ENCODE measurements around the gene SPEN. TPM values are rescaled to one million over a fixed set of nuclear protein-coding genes. Genes with fewer than 3 reads are reported as not detected.
A peak's percentile ranks its signal among the peaks of the same experiment; 100 is the strongest.
"Not testable (repeated sequence)": the region's sequence is repeated elsewhere in the genome, so short reads cannot be mapped to it uniquely, and the experiment has no call there.

SPEN gene
- polyA plus RNA-seq, 1 experiment = 4.6 TPM

- POLR2A ChIA-PET = no interaction called here
- DNase-seq (ENCODE audit: low read depth) = no peak
- CTCF ChIA-PET = interaction anchor here (1.3 kb wide), 1 partner anchor 103 kb away, joined by 4 read pairs; no protein-coding TSS in a partner anchor
- H3K27me3 ChIP-seq (ENCODE audit: control insufficient read depth, insufficient read depth, low read length) = no peaks in the 10 kb centered on the region
- TF ChIP-seq, protein P1, sequence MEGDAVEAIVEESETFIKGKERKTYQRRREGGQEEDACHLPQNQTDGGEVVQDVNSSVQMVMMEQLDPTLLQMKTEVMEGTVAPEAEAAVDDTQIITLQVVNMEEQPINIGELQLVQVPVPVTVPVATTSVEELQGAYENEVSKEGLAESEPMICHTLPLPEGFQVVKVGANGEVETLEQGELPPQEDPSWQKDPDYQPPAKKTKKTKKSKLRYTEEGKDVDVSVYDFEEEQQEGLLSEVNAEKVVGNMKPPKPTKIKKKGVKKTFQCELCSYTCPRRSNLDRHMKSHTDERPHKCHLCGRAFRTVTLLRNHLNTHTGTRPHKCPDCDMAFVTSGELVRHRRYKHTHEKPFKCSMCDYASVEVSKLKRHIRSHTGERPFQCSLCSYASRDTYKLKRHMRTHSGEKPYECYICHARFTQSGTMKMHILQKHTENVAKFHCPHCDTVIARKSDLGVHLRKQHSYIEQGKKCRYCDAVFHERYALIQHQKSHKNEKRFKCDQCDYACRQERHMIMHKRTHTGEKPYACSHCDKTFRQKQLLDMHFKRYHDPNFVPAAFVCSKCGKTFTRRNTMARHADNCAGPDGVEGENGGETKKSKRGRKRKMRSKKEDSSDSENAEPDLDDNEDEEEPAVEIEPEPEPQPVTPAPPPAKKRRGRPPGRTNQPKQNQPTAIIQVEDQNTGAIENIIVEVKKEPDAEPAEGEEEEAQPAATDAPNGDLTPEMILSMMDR (IDR thresholded peaks at IDR 0.05; ENCODE audit: insufficient read depth, low read depth, low read length) = no peak
- peaks cover 1% of the 10 kb centered on the region; the same call in 1 of the 2 replicates for H3K36me3 ChIP-seq (ENCODE audit: control insufficient read depth, insufficient read depth, low read length)
- no peak overlapping the region for H3K4me3 ChIP-seq (ENCODE audit: low read depth, low read length)
Measured at GRCh38 chr1:15895233-15895632, 47.7 kb downstream of the SPEN start.

DNA sequence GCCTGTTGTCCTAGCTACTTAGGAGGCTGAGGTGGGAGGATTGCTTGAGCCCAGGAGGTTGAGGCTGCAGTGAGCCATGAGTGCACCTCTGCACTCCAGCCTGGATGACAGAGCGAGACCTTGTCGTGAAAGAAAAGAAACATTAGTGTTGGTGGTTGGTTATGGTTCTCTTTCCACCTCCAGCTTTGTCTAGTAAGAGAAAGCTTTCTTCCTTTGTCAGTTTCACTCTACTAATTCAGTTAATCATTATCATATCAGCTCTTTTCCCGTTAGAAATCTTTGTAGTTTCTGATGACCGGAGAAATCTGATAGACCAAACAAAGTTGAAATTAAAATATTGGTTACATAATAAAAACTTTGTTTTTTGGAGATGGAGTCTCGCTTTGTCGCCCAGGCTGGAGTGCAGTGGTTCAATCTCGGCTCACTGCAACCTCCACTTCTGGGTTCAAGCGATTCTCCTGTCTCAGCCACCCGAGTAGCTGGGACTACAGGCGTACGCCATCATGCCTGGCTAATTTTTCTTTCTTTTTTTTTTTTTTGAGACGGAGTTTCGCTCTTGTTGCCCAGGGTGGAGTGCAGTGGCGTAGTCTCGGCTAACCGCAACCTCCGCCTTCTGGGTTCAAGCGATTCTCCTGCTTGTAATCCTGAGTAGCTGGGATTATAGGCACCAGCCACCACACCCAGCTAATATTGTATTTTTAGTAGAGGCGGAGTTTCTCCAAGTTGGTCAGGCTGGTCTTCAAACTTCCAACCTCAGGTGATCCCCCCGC is 49.5 kb downstream of the SPEN start:
- POLR2A ChIA-PET; H3K4me3 ChIP-seq (ENCODE audit: low read depth, low read length); DNase-seq (ENCODE audit: low read depth); H3K36me3 ChIP-seq (ENCODE audit: control insufficient read depth, insufficient read depth, low read length); H3K27me3 ChIP-seq (ENCODE audit: control insufficient read depth, insufficient read depth, low read length): not testable (repeated sequence)
- CTCF ChIA-PET = interaction anchor here (0.7 to 1.1 kb wide), 2 partner anchors 14 to 78 kb away, joined by 3 read pairs; no protein-coding TSS in a partner anchor

GRCh38 chr1:15899266-15899665 is 51.8 kb downstream of the SPEN start:
- ChIA-PET POLR2A (no interaction called here), CTCF (interaction anchor here (0.9 kb wide), 1 partner anchor 18 kb away, joined by 4 read pairs; no protein-coding TSS in a partner anchor)
- no peak for DNase-seq (ENCODE audit: low read depth)
- H3K4me3 ChIP-seq (ENCODE audit: low read depth, low read length) = no peak overlapping the region
- TF ChIP-seq, protein P1 (IDR thresholded peaks at IDR 0.05; ENCODE audit: insufficient read depth, low read depth, low read length) = no peak
- H3K27me3 ChIP-seq (ENCODE audit: control insufficient read depth, insufficient read depth, low read length) = no peaks in the 10 kb centered on the region
- H3K36me3 ChIP-seq (ENCODE audit: control insufficient read depth, insufficient read depth, low read length) = peaks cover 1% of the 10 kb centered on the region; the same call in 1 of the 2 replicates

- DNase-seq (ENCODE audit: low read depth) = no peak
- Histone ChIP-seq H3K36me3 (ENCODE audit: control insufficient read depth, insufficient read depth, low read length) (peaks cover 1% of the 10 kb centered on the region; the same call in 1 of the 2 replicates), H3K27me3 (ENCODE audit: control insufficient read depth, insufficient read depth, low read length) (no peaks in the 10 kb centered on the region), H3K4me3 (ENCODE audit: low read depth, low read length) (no peak overlapping the region)
- ChIA-PET CTCF (no interaction called here), POLR2A (no interaction called here)
- TF ChIP-seq, protein P1 (IDR thresholded peaks at IDR 0.05; ENCODE audit: insufficient read depth, low read depth, low read length) = no peak
Measured at GRCh38 chr1:15900662-15901279, 53.3 kb downstream of the SPEN start.

DNA sequence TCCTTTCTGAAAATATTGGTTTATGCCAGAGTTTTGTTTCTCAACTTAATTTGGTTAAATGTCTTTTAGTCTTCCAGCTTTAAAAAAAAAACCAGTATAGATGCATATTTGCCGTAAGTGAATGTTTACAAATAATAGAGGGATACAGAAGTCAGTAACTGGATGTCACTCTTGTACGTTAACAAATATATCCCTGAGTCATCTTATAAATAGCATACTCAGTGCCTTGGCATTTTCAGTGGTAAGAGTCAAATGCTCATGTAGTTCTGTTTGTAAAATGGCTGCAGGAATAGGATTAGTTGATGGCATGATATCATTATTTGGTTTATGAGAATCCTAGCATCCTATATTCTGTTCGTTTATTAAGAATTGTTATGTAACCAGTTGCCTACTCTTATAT is 55.4 kb downstream of the SPEN start:
- H3K27me3 ChIP-seq (ENCODE audit: control insufficient read depth, insufficient read depth, low read length) = no peaks in the 10 kb centered on the region
- no peaks in the 10 kb centered on the region for H3K36me3 ChIP-seq (ENCODE audit: control insufficient read depth, insufficient read depth, low read length)
- TF ChIP-seq, protein P1 (IDR thresholded peaks at IDR 0.05; ENCODE audit: insufficient read depth, low read depth, low read length) = no peak
- peak; percentile 50 for DNase-seq (ENCODE audit: low read depth)
- ChIA-PET POLR2A (no interaction called here), CTCF (interaction anchor here (1.1 kb wide), 1 partner anchor 111 kb away, joined by 4 read pairs; no protein-coding TSS in a partner anchor)
- no peak overlapping the region for H3K4me3 ChIP-seq (ENCODE audit: low read depth, low read length)
